Gastroesophageal sphincter (tissue), 4 donors: ENCODE data around the gene ZNF282. TPM values are rescaled to one million over a fixed set of nuclear protein-coding genes. Genes with fewer than 3 reads are reported as not detected.

Experiments
- ATAC-seq: fragments of 150-250 bp; one replicate; pipeline ENCODE4 v1.9.1; 2016; ENCODE audit warnings: mild to moderate bottlenecking, moderate library complexity
- H3K27ac ChIP-seq, 4 donors: fragments of 200-600 bp; sonication (generic) in 3 of 4; 1 replicate in 3 of 4; 2 replicates in 1 of 4; pipeline ENCODE4 v1.5.1; 2016 to 2019
- H3K27me3 ChIP-seq: fragments of 200-600 bp; sonication (generic); one replicate; pipeline ENCODE4 v1.5.1; 2019
- H3K36me3 ChIP-seq, 2 donors: fragments of 200-600 bp; sonication (generic); one replicate each; pipeline ENCODE4 v1.5.1; 2019; ENCODE audit warnings: control low read depth in 1 of 2
- H3K4me1 ChIP-seq, 3 donors: fragments of 200-600 bp; sonication (generic); 1 replicate in 2 of 3; 2 replicates in 1 of 3; pipeline ENCODE4 v1.5.1; 2016 to 2019; ENCODE audit warnings: control low read depth in 2 of 3
- H3K4me3 ChIP-seq, 2 donors: fragments of 200-600 bp; sonication (generic); one replicate each; pipeline ENCODE4 v1.5.1; 2019; ENCODE audit warnings: mild to moderate bottlenecking in 1 of 2, moderate library complexity in 1 of 2
- H3K9me3 ChIP-seq, 3 donors: fragments of 200-600 bp; sonication (generic); one replicate each; pipeline ENCODE4 v1.5.1; 2017 to 2019; ENCODE audit warnings: control low read depth in 2 of 3
- EP300 ChIP-seq: sonication (generic); formaldehyde crosslinking; IDR thresholded peaks from one replicate; pipeline ENCODE4 v1.6.1; 2017; ENCODE audit warnings: antibody characterized with exemption, mild to moderate bottlenecking
- POLR2A ChIP-seq, 2 donors: fragments of 450-650 bp; IDR thresholded peaks; one replicate each; pipeline ENCODE4 v1.6.1; 2017; ENCODE audit warnings: antibody characterized with exemption in 2 of 2, mild to moderate bottlenecking in 2 of 2, moderate library complexity in 1 of 2
- POLR2AphosphoS5 ChIP-seq: sonication (generic); formaldehyde crosslinking; IDR thresholded peaks from one replicate; pipeline ENCODE4 v1.6.1; 2017; ENCODE audit warnings: antibody characterized with exemption
- WGBS, 2 donors: methylation state at CpG; one replicate each; pipeline ENCODE4 v1.1.5; 2018; ENCODE audit warnings: low coverage in 1 of 2; 5-methylcytosine and 5-hydroxymethylcytosine counted together
- total RNA-seq, 4 donors: library from RNA; depleted of rRNA; stranded (reverse); fragments of >200 nt; gene quantifications; one replicate each; pipeline ENCODE4 v1.1.0, GENCODE V29; 2016
- TF ChIP-seq, protein P1 (sequence below), 4 experiments: fragments of 200-600 bp in 2 of 4; fragments of 450-650 bp in 2 of 4; sonication (generic) in 1 of 4; IDR thresholded peaks; one replicate each; pipeline ENCODE4 v1.5.1; 2017 to 2019; ENCODE audit warnings: antibody characterized with exemption in 4 of 4, mild to moderate bottlenecking in 2 of 4, moderate library complexity in 2 of 4

Gene ZNF282
- total RNA-seq, 4 donors from 2014 or later: 15.9 to 26.3 (median 18.7) TPM

DNA sequence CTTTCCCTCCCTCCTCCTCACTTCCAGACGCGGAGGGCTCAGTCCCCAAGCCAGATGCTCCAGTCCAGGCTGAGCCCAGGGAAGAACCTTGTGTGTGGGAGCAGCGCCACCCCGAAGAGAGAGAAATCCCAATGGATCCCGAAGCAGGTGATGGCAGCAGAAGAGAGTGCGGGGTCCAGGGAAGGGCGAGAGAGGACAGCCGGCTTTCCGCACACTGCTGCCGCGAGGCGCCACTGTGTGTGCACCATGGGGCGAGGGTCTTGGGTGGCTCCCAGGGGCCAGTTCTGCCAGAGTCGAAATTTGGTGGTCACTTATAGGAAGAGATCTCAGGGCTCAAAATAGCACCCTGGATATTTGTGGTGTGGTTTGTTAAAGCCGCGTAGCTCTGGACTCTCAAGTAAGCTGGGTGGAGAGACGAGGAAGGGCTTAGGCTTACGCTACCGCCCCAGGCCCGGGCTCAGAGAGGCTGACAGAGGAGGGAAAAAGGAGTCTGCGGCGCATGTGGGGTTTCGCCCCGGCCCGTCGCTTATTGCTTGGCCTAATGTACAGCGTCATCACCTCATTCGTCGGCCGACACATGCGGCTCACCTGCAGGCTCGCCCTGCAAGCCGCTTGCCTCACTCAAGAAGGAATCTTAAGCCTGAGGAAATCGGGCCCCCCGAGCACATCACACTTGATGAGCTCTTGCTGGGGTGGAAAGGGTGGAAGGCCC lies 12.1 kb downstream of the ZNF282 start:
- no peaks in the 10 kb centered on the region for H3K9me3 ChIP-seq
- whole genome bisulfite sequencing, 2 donors: 67 to 94% methylated on average over 6 to 7 of the region's 35 CpGs
- no peaks in the 10 kb centered on the region for H3K27me3 ChIP-seq
- no peak overlapping the region for H3K27ac ChIP-seq
- peaks cover 0 to 7% (median 0%) of the 10 kb centered on the region in 3 donors for H3K4me1 ChIP-seq
- no peak overlapping the region for H3K4me3 ChIP-seq
- no peak for ATAC-seq
- H3K36me3 ChIP-seq: peaks cover 0 to 100% of the 10 kb centered on the region in 2 donors
- TF ChIP-seq POLR2AphosphoS5 (no peak), POLR2A (IDR thresholded peaks at IDR 0.05) (no peak), EP300 (no peak)
- TF ChIP-seq, protein P1, sequence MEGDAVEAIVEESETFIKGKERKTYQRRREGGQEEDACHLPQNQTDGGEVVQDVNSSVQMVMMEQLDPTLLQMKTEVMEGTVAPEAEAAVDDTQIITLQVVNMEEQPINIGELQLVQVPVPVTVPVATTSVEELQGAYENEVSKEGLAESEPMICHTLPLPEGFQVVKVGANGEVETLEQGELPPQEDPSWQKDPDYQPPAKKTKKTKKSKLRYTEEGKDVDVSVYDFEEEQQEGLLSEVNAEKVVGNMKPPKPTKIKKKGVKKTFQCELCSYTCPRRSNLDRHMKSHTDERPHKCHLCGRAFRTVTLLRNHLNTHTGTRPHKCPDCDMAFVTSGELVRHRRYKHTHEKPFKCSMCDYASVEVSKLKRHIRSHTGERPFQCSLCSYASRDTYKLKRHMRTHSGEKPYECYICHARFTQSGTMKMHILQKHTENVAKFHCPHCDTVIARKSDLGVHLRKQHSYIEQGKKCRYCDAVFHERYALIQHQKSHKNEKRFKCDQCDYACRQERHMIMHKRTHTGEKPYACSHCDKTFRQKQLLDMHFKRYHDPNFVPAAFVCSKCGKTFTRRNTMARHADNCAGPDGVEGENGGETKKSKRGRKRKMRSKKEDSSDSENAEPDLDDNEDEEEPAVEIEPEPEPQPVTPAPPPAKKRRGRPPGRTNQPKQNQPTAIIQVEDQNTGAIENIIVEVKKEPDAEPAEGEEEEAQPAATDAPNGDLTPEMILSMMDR (IDR thresholded peaks at IDR 0.05): no peak

DNA sequence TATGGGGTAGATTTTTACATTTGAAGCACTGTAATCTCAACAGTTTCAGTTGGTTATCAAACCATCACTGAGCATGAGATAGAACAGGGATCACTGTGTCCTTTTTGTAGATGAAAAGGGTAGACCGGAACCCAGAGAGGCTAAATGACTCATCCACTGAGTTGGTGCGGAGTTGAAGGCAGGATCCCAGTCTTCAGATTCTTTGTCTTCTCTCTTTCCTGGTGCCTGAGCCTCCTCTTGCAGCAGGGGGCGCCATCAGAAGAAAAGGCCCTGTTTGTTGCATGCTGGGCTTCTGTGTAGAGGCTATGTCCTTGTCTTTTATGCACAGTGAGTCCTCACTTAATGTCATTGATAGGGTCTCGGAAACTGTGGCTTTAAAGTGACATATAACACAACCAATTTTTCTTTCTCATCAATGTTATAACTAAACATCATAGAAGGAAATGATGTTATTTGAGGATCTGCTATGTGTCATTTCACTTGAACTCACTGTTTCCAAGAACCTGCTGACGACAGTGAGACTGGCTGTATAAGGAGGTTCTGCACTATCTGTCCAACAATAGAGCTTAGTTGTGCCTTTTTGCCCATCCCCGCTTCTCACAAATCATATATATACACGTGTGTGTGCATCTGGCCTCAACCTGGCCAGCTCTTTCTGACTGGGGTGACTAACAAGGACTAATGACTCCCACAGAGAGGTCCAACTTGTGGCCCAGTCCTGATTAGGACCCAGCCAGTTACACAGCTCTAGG lies 14.3 kb downstream of the ZNF282 start:
- whole genome bisulfite sequencing, 2 donors: 53 to 67% methylated on average over 5 to 7 of the region's 7 CpGs
- Histone ChIP-seq H3K27ac (no peak overlapping the region), H3K4me3 (no peak overlapping the region), H3K9me3 (no peaks in the 10 kb centered on the region), H3K4me1 (no peaks in the 10 kb centered on the region), H3K27me3 (no peaks in the 10 kb centered on the region), H3K36me3 (peaks cover 0 to 100% of the 10 kb centered on the region in 2 donors)
- no peak for ATAC-seq
- TF ChIP-seq POLR2AphosphoS5 (no peak), EP300 (no peak), POLR2A (IDR thresholded peaks at IDR 0.05) (no peak)
- TF ChIP-seq, protein P1 (IDR thresholded peaks at IDR 0.05): peak in 2 of 4 experiments; percentile 12 to 22

DNA sequence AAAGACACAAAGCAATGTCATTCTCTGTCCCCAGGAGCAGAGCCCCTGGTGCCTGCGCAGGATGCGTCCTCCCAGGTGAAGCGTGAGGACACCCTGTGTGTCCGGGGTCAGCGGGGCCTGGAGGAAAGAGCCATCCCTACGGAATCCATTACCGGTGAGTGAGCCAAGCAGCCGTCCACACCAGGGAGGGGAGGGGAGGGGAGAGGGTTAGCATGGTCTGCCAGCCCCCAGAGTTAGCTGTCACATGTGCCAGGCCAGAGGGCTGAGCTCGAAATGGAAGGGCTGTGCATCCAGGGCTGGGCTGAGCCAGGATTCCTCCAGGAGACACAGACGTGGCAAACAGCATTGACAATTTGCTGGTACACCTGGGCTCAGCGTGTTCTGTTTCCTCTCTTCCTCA lies 15.2 kb downstream of the ZNF282 start:
- WGBS, 2 donors: 72 to 100% methylated on average over 2 to 3 of the region's 11 CpGs
- Histone ChIP-seq H3K9me3 (no peaks in the 10 kb centered on the region), H3K27me3 (no peaks in the 10 kb centered on the region), H3K27ac (no peak overlapping the region), H3K36me3 (peaks cover 0 to 100% of the 10 kb centered on the region in 2 donors), H3K4me3 (no peak overlapping the region), H3K4me1 (no peaks in the 10 kb centered on the region)
- no peak for TF ChIP-seq POLR2A (IDR thresholded peaks at IDR 0.05)
- TF ChIP-seq EP300: no peak
- TF ChIP-seq, protein P1 (IDR thresholded peaks at IDR 0.05): no peak
- TF ChIP-seq POLR2AphosphoS5: no peak
- no peak for ATAC-seq

DNA sequence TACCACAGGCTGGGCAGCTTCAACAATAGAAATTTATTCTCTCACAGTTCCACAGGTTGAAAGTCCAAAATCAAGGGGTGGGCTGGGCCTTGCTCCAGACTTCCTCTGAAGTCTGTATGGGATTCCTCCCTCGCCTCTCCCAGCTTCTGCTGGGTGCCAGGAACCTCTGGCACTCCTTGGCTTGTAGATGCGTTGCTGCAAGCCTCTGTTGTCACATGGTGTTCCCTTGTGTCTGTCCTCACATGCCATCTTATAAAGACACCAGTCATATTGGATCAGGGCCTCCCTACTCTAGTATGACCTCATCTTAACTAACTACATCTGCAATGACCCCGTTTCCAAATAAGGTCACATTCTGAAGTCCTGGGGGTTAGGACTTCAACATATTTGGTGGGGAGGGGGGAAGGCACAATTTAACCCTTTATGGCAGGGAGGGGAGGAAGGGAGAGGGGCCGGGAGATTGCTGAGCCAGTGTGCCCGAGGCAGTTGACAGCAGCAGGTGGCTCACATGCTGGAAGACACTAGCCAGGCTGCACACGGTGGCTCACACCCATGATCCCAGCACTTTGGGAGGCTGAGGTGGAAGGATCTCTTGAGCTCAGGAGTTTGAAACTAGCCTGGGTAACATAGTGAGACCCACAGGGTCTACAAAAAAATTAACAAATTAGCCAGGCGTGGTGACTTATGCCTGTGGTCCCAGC lies 18.8 kb downstream of the ZNF282 start:
- no peaks in the 10 kb centered on the region for H3K9me3 ChIP-seq
- H3K36me3 ChIP-seq: peaks cover 0 to 100% of the 10 kb centered on the region in 2 donors
- H3K4me1 ChIP-seq: no peaks in the 10 kb centered on the region
- WGBS, 2 donors: 42 to 60% methylated on average over 2 to 4 of the region's 7 CpGs
- ATAC-seq: no peak
- no peak overlapping the region for H3K27ac ChIP-seq
- no peak overlapping the region for H3K4me3 ChIP-seq
- H3K27me3 ChIP-seq: no peaks in the 10 kb centered on the region
- TF ChIP-seq EP300 (no peak), POLR2AphosphoS5 (no peak), POLR2A (IDR thresholded peaks at IDR 0.05) (no peak)

DNA sequence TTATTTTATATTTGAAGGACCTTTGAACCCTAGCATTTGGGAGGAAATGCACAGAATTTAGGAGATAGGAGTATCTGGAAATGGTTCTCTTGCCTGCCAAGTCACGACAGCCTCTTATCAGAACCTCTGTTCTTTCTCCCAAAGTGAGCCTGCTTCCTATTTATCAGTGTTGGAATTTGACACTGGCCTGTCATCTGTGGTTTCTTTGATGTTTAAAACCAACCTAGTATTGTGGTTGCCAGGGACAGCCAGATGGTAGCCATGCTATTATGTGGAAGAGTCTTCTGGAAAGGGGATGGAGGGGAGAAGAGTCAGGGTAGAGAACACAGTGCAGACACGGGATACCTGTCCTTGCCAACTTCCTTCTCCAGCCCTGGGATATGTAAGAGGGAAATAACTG lies 21.1 kb downstream of the ZNF282 start:
- Histone ChIP-seq H3K4me3 (no peak overlapping the region), H3K4me1 (no peaks in the 10 kb centered on the region), H3K36me3 (peaks cover 0 to 100% of the 10 kb centered on the region in 2 donors), H3K27ac (no peak overlapping the region), H3K27me3 (no peaks in the 10 kb centered on the region), H3K9me3 (no peaks in the 10 kb centered on the region)
- no peak for TF ChIP-seq EP300
- TF ChIP-seq POLR2AphosphoS5: no peak
- TF ChIP-seq, protein P1 (IDR thresholded peaks at IDR 0.05): no peak
- TF ChIP-seq POLR2A (IDR thresholded peaks at IDR 0.05): no peak
- ATAC-seq: no peak
- WGBS, 2 donors: 72 to 100% methylated on average over 1 to 2 of the region's 2 CpGs
